HG02623 (cell line): ENCODE results near the gene POLDIP2.

ENCODE experiments used
- ATAC-seq: cut with Tn5 transposase; IDR thresholded peaks from one replicate; pipeline ENCODE4 v1.9.1; 2021; ENCODE audit warnings: moderate library complexity; ENCODE audit not compliant: unreplicated experiment

POLDIP2 gene

GRCh38 chr17:28390563-28390962 lies 33.2 kb upstream of the POLDIP2 start:
- no peak for ATAC-seq

- no peak for ATAC-seq
Measured at GRCh38 chr17:28390141-28390540, 32.8 kb upstream of the POLDIP2 start.

- no peak for ATAC-seq
Measured at GRCh38 chr17:28388106-28388505, 30.8 kb upstream of the POLDIP2 start.

GRCh38 chr17:28386391-28386790 lies 29.1 kb upstream of the POLDIP2 start:
- no peak for ATAC-seq

GRCh38 chr17:28385406-28385805 lies 28.1 kb upstream of the POLDIP2 start:
- ATAC-seq: no peak

GRCh38 chr17:28385037-28385400 lies 27.7 kb upstream of the POLDIP2 start:
- ATAC-seq: peak; percentile 18

- peak; percentile 59 for ATAC-seq
Measured at GRCh38 chr17:28384281-28385036, 27.1 kb upstream of the POLDIP2 start.

GRCh38 chr17:28381141-28381825 lies 24.0 kb upstream of the POLDIP2 start:
- ATAC-seq: no peak

- no peak for ATAC-seq
Measured at GRCh38 chr17:28379814-28380801, 22.8 kb upstream of the POLDIP2 start.

- no peak for ATAC-seq
Measured at GRCh38 chr17:28372945-28373274, 15.6 kb upstream of the POLDIP2 start.

- peak; percentile 8 for ATAC-seq
Measured at GRCh38 chr17:28372203-28372944, 15.0 kb upstream of the POLDIP2 start.

- ATAC-seq: peak; percentile 85
Measured at GRCh38 chr17:28371245-28372202, 14.2 kb upstream of the POLDIP2 start, which contains the start of gene SARM1. Gene SARM1, plus strand, starts transcription at chr17:28371694. Its CDS starts 339 bp downstream, at chr17:28372033.

GRCh38 chr17:28370744-28371103 lies 13.4 kb upstream of the POLDIP2 start:
- ATAC-seq: no peak

- no peak for ATAC-seq
Measured at GRCh38 chr17:28370035-28370743, 12.9 kb upstream of the POLDIP2 start, which contains the start of gene VTN. Gene VTN, minus strand, starts transcription at chr17:28370307. Its CDS starts 104 bp downstream, at chr17:28370203.

- ATAC-seq: no peak
Measured at GRCh38 chr17:28369684-28370034, 12.3 kb upstream of the POLDIP2 start.

GRCh38 chr17:28368915-28369683 lies 11.8 kb upstream of the POLDIP2 start:
- no peak for ATAC-seq

- ATAC-seq: no peak
Measured at GRCh38 chr17:28368306-28368831, 11.0 kb upstream of the POLDIP2 start.
